Stimulated activated CD8-positive, alpha-beta memory T cell treated with anti-CD3 and anti-CD28 coated beads, Interleukin-2, amount 100 ng/mL, for 1 hour (primary cell): ENCODE results near the gene SH3BP5L.
"Not testable (repeated sequence)": the region's sequence is repeated elsewhere in the genome, so short reads cannot be mapped to it uniquely, and the experiment has no call there.

Experiments
- DNase-seq, 2 donors: peaks; one replicate each; pipeline ENCODE4 v3.0.0-alpha.2; 2020; ENCODE audit warnings: low read depth in 2 of 2

The SH3BP5L gene

GRCh38 chr1:248851390-248851789 is 25.7 kb upstream of the SH3BP5L start:
- no peak for DNase-seq

- DNase-seq: no peak
Measured at GRCh38 chr1:248850536-248851251, 25.0 kb upstream of the SH3BP5L start.

- no peak for DNase-seq
Measured at GRCh38 chr1:248850124-248850523, 24.4 kb upstream of the SH3BP5L start.

GRCh38 chr1:248849637-248850036 is 23.9 kb upstream of the SH3BP5L start:
- DNase-seq: no peak

- DNase-seq: no peak
Measured at GRCh38 chr1:248849152-248849551, 23.4 kb upstream of the SH3BP5L start.

- DNase-seq: no peak
Measured at GRCh38 chr1:248848602-248849001, 22.9 kb upstream of the SH3BP5L start.

GRCh38 chr1:248847956-248848561 is 22.3 kb upstream of the SH3BP5L start:
- no peak for DNase-seq

- no peak for DNase-seq
Measured at GRCh38 chr1:248847181-248847955, 21.7 kb upstream of the SH3BP5L start.

GRCh38 chr1:248844526-248844925 is 18.8 kb upstream of the SH3BP5L start:
- DNase-seq: no peak

GRCh38 chr1:248843687-248844086 is 18.0 kb upstream of the SH3BP5L start:
- DNase-seq: no peak

- DNase-seq: no peak
Measured at GRCh38 chr1:248842781-248843331, 17.1 kb upstream of the SH3BP5L start.

- DNase-seq: no peak
Measured at GRCh38 chr1:248841702-248842395, 16.1 kb upstream of the SH3BP5L start.

GRCh38 chr1:248840946-248841345 is 15.2 kb upstream of the SH3BP5L start:
- no peak for DNase-seq

GRCh38 chr1:248839168-248839555 is 13.4 kb upstream of the SH3BP5L start:
- DNase-seq: no peak

GRCh38 chr1:248838357-248839167 is 12.8 kb upstream of the SH3BP5L start:
- DNase-seq: peak; percentile 72

GRCh38 chr1:248837781-248838356 is 12.2 kb upstream of the SH3BP5L start, which contains the start of gene ZNF672:
Gene ZNF672 (plus strand): TSS chr1:248838224. CDS start chr1:248847275, 9,051 bp downstream.
- DNase-seq: peak; percentile 82 to 88

- no peak for DNase-seq
Measured at GRCh38 chr1:248837045-248837780, 11.5 kb upstream of the SH3BP5L start.

- DNase-seq: no peak
Measured at GRCh38 chr1:248834343-248834940, 8.7 kb upstream of the SH3BP5L start.

GRCh38 chr1:248831842-248832241 is 6.1 kb upstream of the SH3BP5L start:
- no peak for DNase-seq

- not testable (repeated sequence) for DNase-seq
Measured at GRCh38 chr1:248830718-248831017, 5.0 kb upstream of the SH3BP5L start.
